ENCODE measurements around the gene RREB1. TPM values are rescaled to one million over a fixed set of nuclear protein-coding genes. Genes with fewer than 3 reads are reported as not detected.

Gene RREB1
- total RNA-seq, 1 experiment from 2014 or later = 51.1 TPM

- H3K27me3 Mint-ChIP-seq (ENCODE audit: insufficient read depth, unreplicated experiment) = no peaks in the 10 kb centered on the region
- Histone ChIP-seq H3K4me1 (peaks cover 16% of the 10 kb centered on the region), H3K27me3 (replicated peaks; ENCODE audit: control insufficient read depth, insufficient read depth, low read length) (no peaks in the 10 kb centered on the region), H3K36me3 (ENCODE audit: control insufficient read depth, insufficient read depth, low read length) (no peaks in the 10 kb centered on the region), H3K4me3 (ENCODE audit: low read depth, low read length) (no peak overlapping the region), H3K9me3 (no peaks in the 10 kb centered on the region)
- DNase-seq = no peak
- intact Hi-C loops (cut with micrococcal nuclease; ENCODE audit: unreplicated experiment) = no loop called here
- CTCF ChIA-PET = interaction anchor here (1.0 kb wide), 1 partner anchor 328 kb away, joined by 4 read pairs; no protein-coding TSS in a partner anchor
- BruUV-seq (replicated peaks) = no TSS peak
- H3K4me1 Mint-ChIP-seq (ENCODE audit: low read depth, unreplicated experiment) = peaks cover 7% of the 10 kb centered on the region
- H3K36me3 Mint-ChIP-seq (ENCODE audit: insufficient read depth, unreplicated experiment) = no peaks in the 10 kb centered on the region
- H3K4me3 Mint-ChIP-seq (ENCODE audit: unreplicated experiment) = no peak overlapping the region
- TF ChIP-seq CTCF (IDR thresholded peaks at IDR 0.05; ENCODE audit: insufficient read depth in 1 of 2, low read depth in 1 of 2, low read length in 1 of 2, severe bottlenecking in 1 of 2, unreplicated experiment in 1 of 2) = no peak
- POLR2A ChIA-PET = no interaction called here
- H3K27ac Mint-ChIP-seq (ENCODE audit: unreplicated experiment) = no peak overlapping the region
- no peaks in the 10 kb centered on the region for H3K9me3 Mint-ChIP-seq (ENCODE audit: unreplicated experiment)
Measured at GRCh38 chr6:7086488-7086887, 21.3 kb upstream of the RREB1 start.

GRCh38 chr6:7087066-7087465 is 20.7 kb upstream of the RREB1 start:
- no peak overlapping the region for H3K4me3 ChIP-seq (ENCODE audit: low read depth, low read length)
- Mint-ChIP-seq H3K27me3 (ENCODE audit: insufficient read depth, unreplicated experiment) (no peaks in the 10 kb centered on the region), H3K36me3 (ENCODE audit: insufficient read depth, unreplicated experiment) (no peaks in the 10 kb centered on the region), H3K4me1 (ENCODE audit: low read depth, unreplicated experiment) (peaks cover 7% of the 10 kb centered on the region), H3K27ac (ENCODE audit: unreplicated experiment) (no peak overlapping the region), H3K4me3 (ENCODE audit: unreplicated experiment) (no peak overlapping the region), H3K9me3 (ENCODE audit: unreplicated experiment) (no peaks in the 10 kb centered on the region)
- no peaks in the 10 kb centered on the region for H3K27me3 ChIP-seq (replicated peaks; ENCODE audit: control insufficient read depth, insufficient read depth, low read length)
- no peaks in the 10 kb centered on the region for H3K36me3 ChIP-seq (ENCODE audit: control insufficient read depth, insufficient read depth, low read length)
- POLR2A ChIA-PET = no interaction called here
- CTCF ChIA-PET = interaction anchor here (1.0 kb wide), 1 partner anchor 329 kb away, joined by 4 read pairs; no protein-coding TSS in a partner anchor
- BruUV-seq (replicated peaks) = no TSS peak
- peaks cover 16% of the 10 kb centered on the region for H3K4me1 ChIP-seq
- no peak for DNase-seq
- no peak for TF ChIP-seq CTCF (IDR thresholded peaks at IDR 0.05; ENCODE audit: insufficient read depth in 1 of 2, low read depth in 1 of 2, low read length in 1 of 2, severe bottlenecking in 1 of 2, unreplicated experiment in 1 of 2)
- H3K9me3 ChIP-seq = no peaks in the 10 kb centered on the region
- intact Hi-C loops (cut with micrococcal nuclease; ENCODE audit: unreplicated experiment) = no loop called here

GRCh38 chr6:7087491-7087979 is 20.2 kb upstream of the RREB1 start:
- no peak overlapping the region for H3K4me3 ChIP-seq (ENCODE audit: low read depth, low read length)
- no peak overlapping the region for H3K27ac Mint-ChIP-seq (ENCODE audit: unreplicated experiment)
- TF ChIP-seq CTCF (IDR thresholded peaks at IDR 0.05; ENCODE audit: insufficient read depth in 1 of 2, low read depth in 1 of 2, low read length in 1 of 2, severe bottlenecking in 1 of 2, unreplicated experiment in 1 of 2) = no peak
- no peak overlapping the region for H3K4me3 Mint-ChIP-seq (ENCODE audit: unreplicated experiment)
- peaks cover 16% of the 10 kb centered on the region for H3K4me1 ChIP-seq
- DNase-seq = peak; percentile 23 to 57
- POLR2A ChIA-PET = interaction anchor here (0.6 kb wide), 1 partner anchor 401 kb away, joined by 10 read pairs; no protein-coding TSS in a partner anchor
- no TSS peak for BruUV-seq (replicated peaks)
- peaks cover 7% of the 10 kb centered on the region for H3K4me1 Mint-ChIP-seq (ENCODE audit: low read depth, unreplicated experiment)
- intact Hi-C loops (cut with micrococcal nuclease; ENCODE audit: unreplicated experiment) = no loop called here
- H3K36me3 Mint-ChIP-seq (ENCODE audit: insufficient read depth, unreplicated experiment) = no peaks in the 10 kb centered on the region
- CTCF ChIA-PET = no interaction called here
- H3K9me3 Mint-ChIP-seq (ENCODE audit: unreplicated experiment) = no peaks in the 10 kb centered on the region
- no peaks in the 10 kb centered on the region for H3K27me3 Mint-ChIP-seq (ENCODE audit: insufficient read depth, unreplicated experiment)
- H3K9me3 ChIP-seq = no peaks in the 10 kb centered on the region
- no peaks in the 10 kb centered on the region for H3K36me3 ChIP-seq (ENCODE audit: control insufficient read depth, insufficient read depth, low read length)
- H3K27me3 ChIP-seq (replicated peaks; ENCODE audit: control insufficient read depth, insufficient read depth, low read length) = no peaks in the 10 kb centered on the region

Data from Caco-2 (cell line).